ENCODE results near the gene FRMPD2.
"Not testable (repeated sequence)": the region's sequence is repeated elsewhere in the genome, so short reads cannot be mapped to it uniquely, and the experiment has no call there.

The FRMPD2 gene

DNA sequence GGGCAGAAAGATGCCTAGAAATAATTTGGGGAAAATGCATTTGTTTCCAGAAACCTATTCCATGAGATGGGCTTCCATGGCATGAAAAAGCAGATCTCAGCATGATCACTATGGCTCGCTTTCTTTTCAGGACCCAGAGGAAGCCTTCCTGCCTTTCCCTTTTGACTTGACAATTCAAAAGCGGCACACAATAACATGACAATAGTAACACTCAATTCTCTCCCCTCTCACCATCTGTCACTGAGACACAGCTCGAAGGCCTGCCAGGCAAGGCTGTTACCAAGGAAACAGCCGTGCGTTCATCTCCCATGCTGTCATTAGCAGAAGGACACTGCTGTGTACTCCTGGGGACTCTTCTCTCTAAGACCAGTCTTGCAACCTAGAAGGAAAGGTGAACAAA, 101.8 kb downstream of the FRMPD2 start:
- H3K4me3 ChIP-seq (ENCODE audit: control insufficient read depth in 1 of 7, extremely low read depth in 1 of 7, insufficient read depth in 4 of 7, low read depth in 2 of 7, low read length in 6 of 7); H3K36me3 ChIP-seq (ENCODE audit: control insufficient read depth in 4 of 4, insufficient read depth in 4 of 4, low read length in 3 of 4); H3K27me3 ChIP-seq (replicated peaks in 2 of 5; ENCODE audit: control insufficient read depth in 4 of 5, insufficient read depth in 5 of 5, low read length in 4 of 5); CTCF ChIA-PET; H3K4me1 ChIP-seq (ENCODE audit: control extremely low read depth in 1 of 4, control insufficient read depth in 4 of 4, insufficient read depth in 4 of 4, low read length in 3 of 4); H3K27ac ChIP-seq (ENCODE audit: insufficient read depth in 1 of 2, low read depth in 1 of 2, low read length in 2 of 2, poor library complexity in 1 of 2, severe bottlenecking in 2 of 2); DNase-seq; POLR2A ChIA-PET; H3K9me3 ChIP-seq (ENCODE audit: control extremely low read depth in 1 of 5, control insufficient read depth in 4 of 5, insufficient read depth in 2 of 5, low read depth in 1 of 5, low read length in 4 of 5): not testable (repeated sequence)
- 100% methylated on average over 1 of the region's 5 CpGs for WGBS (ENCODE audit: insufficient coverage)

DNA sequence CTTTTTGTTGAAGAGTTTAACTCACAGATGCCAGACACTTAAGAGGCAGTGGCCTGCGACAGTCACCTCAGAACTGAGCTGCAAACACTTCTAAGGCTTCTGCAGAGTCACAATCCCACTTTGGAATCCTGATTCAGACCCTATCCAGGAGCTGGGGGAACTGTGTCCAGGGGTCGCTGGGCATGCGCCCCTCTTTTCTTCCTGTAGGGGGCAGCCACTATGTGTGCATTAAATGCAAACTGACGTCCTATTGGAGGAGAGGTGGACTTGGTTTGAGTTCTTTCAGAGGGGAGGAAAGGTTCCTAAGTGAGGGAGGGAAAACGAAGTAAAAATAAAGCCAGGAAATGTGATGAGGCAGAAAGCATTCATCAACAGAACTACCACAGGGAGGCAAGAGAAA, 113.8 kb downstream of the FRMPD2 start:
- H3K9me3 ChIP-seq (ENCODE audit: control extremely low read depth in 1 of 5, control insufficient read depth in 4 of 5, insufficient read depth in 2 of 5, low read depth in 1 of 5, low read length in 4 of 5); CTCF ChIA-PET; H3K4me1 ChIP-seq (ENCODE audit: control extremely low read depth in 1 of 4, control insufficient read depth in 4 of 4, insufficient read depth in 4 of 4, low read length in 3 of 4); H3K27me3 ChIP-seq (replicated peaks in 2 of 5; ENCODE audit: control insufficient read depth in 4 of 5, insufficient read depth in 5 of 5, low read length in 4 of 5); H3K4me3 ChIP-seq (ENCODE audit: control insufficient read depth in 1 of 7, extremely low read depth in 1 of 7, insufficient read depth in 4 of 7, low read depth in 2 of 7, low read length in 6 of 7); DNase-seq; POLR2A ChIA-PET; H3K36me3 ChIP-seq (ENCODE audit: control insufficient read depth in 4 of 4, insufficient read depth in 4 of 4, low read length in 3 of 4); H3K27ac ChIP-seq (ENCODE audit: insufficient read depth in 1 of 2, low read depth in 1 of 2, low read length in 2 of 2, poor library complexity in 1 of 2, severe bottlenecking in 2 of 2): not testable (repeated sequence)
- no CpG with 5 or more reads among the region's 5 CpGs for WGBS (ENCODE audit: insufficient coverage)

DNA sequence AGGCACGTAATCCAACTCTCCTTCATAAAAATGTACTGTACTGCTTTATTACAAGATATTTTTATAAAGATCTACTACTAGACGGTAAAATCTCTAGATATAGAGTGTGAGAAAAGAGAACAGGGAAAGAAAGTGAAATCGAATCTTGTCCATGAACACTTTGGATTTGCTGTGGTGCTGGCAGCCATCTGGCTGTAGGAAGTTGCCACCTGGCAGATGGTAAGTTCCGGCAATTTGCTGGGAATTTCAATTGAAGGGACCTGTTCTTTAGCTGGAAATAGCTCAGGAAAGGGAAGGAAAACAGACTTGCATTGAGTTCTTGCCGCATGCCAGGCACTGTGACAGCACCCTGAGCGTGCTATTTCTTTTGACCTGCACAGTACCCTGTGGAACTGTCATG, 114.3 kb downstream of the FRMPD2 start:
- H3K27me3 ChIP-seq (replicated peaks in 2 of 5; ENCODE audit: control insufficient read depth in 4 of 5, insufficient read depth in 5 of 5, low read length in 4 of 5); H3K27ac ChIP-seq (ENCODE audit: insufficient read depth in 1 of 2, low read depth in 1 of 2, low read length in 2 of 2, poor library complexity in 1 of 2, severe bottlenecking in 2 of 2); CTCF ChIA-PET; H3K4me1 ChIP-seq (ENCODE audit: control extremely low read depth in 1 of 4, control insufficient read depth in 4 of 4, insufficient read depth in 4 of 4, low read length in 3 of 4); H3K4me3 ChIP-seq (ENCODE audit: control insufficient read depth in 1 of 7, extremely low read depth in 1 of 7, insufficient read depth in 4 of 7, low read depth in 2 of 7, low read length in 6 of 7); POLR2A ChIA-PET; H3K9me3 ChIP-seq (ENCODE audit: control extremely low read depth in 1 of 5, control insufficient read depth in 4 of 5, insufficient read depth in 2 of 5, low read depth in 1 of 5, low read length in 4 of 5); DNase-seq; H3K36me3 ChIP-seq (ENCODE audit: control insufficient read depth in 4 of 4, insufficient read depth in 4 of 4, low read length in 3 of 4): not testable (repeated sequence)
- no CpG with 5 or more reads among the region's 6 CpGs for WGBS (ENCODE audit: insufficient coverage)

DNA sequence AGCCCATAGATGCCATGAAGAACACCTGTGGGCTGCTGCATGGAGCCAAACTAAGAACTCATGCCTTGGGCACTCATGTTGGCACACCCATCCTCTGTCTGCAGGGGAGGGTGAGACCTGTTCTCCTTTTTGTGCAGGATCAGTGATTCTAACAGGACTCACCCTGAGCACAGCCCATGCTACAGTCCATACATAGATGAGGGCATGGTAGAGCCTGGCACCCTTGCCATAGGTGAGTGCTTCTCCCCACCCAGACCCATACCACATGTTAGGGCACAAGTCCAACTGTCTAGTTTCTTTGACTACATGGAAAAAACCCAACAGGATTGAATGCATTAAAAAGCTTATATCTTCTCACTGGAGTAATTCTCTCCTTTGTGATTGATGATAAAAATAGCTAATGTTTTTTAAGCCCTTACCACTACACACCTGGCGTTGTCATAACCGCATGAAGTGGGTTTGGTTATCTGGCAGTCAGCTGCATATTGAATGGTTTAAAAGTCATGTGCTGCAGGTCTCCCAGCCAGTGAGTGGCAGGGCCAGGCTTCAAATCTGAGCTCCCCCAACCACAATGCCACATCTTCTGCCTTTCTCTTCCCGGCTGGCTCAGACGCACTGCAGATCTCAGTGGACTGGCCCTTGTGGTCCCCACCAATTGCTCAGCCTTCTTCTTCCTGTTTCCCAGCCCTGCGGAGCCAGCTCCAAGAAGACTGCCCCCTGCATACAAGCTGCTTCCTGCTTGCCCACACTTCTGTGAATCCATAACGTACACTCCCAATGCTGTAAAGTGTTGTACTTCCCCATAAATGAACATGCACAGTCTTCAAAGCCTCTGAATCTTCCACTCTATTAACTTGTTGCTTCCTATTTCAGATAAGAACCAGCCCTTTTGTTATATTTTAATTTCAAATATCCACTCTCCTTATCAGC, 120.0 kb downstream of the FRMPD2 start:
- POLR2A ChIA-PET; H3K36me3 ChIP-seq (ENCODE audit: control insufficient read depth in 4 of 4, insufficient read depth in 4 of 4, low read length in 3 of 4); H3K9me3 ChIP-seq (ENCODE audit: control extremely low read depth in 1 of 5, control insufficient read depth in 4 of 5, insufficient read depth in 2 of 5, low read depth in 1 of 5, low read length in 4 of 5); H3K4me1 ChIP-seq (ENCODE audit: control extremely low read depth in 1 of 4, control insufficient read depth in 4 of 4, insufficient read depth in 4 of 4, low read length in 3 of 4); H3K4me3 ChIP-seq (ENCODE audit: control insufficient read depth in 1 of 7, extremely low read depth in 1 of 7, insufficient read depth in 4 of 7, low read depth in 2 of 7, low read length in 6 of 7); CTCF ChIA-PET; H3K27me3 ChIP-seq (replicated peaks in 2 of 5; ENCODE audit: control insufficient read depth in 4 of 5, insufficient read depth in 5 of 5, low read length in 4 of 5); H3K27ac ChIP-seq (ENCODE audit: insufficient read depth in 1 of 2, low read depth in 1 of 2, low read length in 2 of 2, poor library complexity in 1 of 2, severe bottlenecking in 2 of 2): not testable (repeated sequence)
- 0% methylated on average over 1 of the region's 6 CpGs for WGBS (ENCODE audit: insufficient coverage)
- DNase-seq: peak in 2 of 3 donors; percentile 85 to 88

DNA sequence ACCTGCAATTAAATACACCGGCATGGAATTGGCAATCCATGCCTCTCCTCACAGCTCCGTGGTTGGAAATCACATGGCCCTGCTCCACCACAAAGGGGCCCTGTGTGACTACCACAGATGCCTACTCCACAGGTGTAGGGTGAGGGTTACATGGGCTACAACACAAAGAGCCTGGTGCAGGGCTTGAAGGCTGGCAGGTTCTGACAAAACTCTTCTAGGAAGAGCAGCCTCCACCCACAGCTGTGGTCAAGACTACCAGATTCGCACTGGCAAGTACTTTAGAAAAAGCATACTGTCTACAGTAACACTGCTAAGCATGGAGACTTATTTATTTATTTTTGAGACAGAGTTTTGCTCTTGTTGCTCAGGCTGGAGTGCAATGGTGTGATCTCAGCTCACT, 126.9 kb downstream of the FRMPD2 start:
- H3K27me3 ChIP-seq (replicated peaks in 2 of 5; ENCODE audit: control insufficient read depth in 4 of 5, insufficient read depth in 5 of 5, low read length in 4 of 5); H3K9me3 ChIP-seq (ENCODE audit: control extremely low read depth in 1 of 5, control insufficient read depth in 4 of 5, insufficient read depth in 2 of 5, low read depth in 1 of 5, low read length in 4 of 5); CTCF ChIA-PET; POLR2A ChIA-PET; H3K36me3 ChIP-seq (ENCODE audit: control insufficient read depth in 4 of 4, insufficient read depth in 4 of 4, low read length in 3 of 4); H3K4me1 ChIP-seq (ENCODE audit: control extremely low read depth in 1 of 4, control insufficient read depth in 4 of 4, insufficient read depth in 4 of 4, low read length in 3 of 4); H3K4me3 ChIP-seq (ENCODE audit: control insufficient read depth in 1 of 7, extremely low read depth in 1 of 7, insufficient read depth in 4 of 7, low read depth in 2 of 7, low read length in 6 of 7); H3K27ac ChIP-seq (ENCODE audit: insufficient read depth in 1 of 2, low read depth in 1 of 2, low read length in 2 of 2, poor library complexity in 1 of 2, severe bottlenecking in 2 of 2); DNase-seq: not testable (repeated sequence)
- WGBS (ENCODE audit: insufficient coverage): no CpG with 5 or more reads among the region's 3 CpGs

DNA sequence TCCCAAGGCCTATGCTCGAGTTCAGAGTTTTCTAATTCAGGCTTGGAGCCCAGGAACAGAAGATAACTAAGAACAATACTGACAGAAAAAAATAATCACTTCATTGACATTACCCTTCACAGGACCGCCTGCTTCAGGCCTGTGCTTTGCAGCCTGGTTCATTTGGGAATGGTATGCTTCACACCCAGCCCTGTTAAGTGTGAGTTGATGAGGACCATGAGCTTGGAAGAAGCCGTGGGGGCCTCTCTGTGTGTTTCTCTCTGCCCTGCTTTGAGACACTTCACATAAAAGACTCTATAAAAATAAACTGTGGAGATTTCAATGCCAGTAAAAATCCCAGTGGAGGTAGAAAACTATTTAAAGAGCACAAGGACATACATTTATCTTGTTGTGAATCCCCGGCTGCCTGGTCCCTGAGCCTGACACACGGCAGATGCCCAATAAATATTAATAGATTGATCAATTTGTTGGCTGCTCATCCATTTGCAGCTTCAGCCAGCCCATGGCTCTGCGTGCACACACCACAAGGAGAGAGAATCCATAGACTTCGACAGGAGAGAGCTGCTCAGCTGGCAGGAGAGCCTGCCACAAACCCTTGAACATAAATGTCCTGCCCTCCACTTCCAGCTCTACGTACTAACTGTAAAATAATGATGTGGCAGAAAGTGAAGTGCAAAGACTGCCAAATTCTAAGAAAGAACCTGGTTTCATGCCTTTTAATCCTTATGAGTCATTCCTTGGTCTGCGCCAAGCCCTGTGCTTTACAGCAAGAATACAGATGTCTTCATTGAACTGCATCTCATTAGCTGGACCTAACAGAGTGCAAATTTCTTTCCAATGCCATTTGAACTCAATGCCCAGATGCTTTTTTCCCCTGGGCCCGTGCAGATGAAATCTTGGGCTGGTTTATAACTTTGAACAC, 130.5 kb downstream of the FRMPD2 start:
- H3K4me3 ChIP-seq (ENCODE audit: control insufficient read depth in 1 of 7, extremely low read depth in 1 of 7, insufficient read depth in 4 of 7, low read depth in 2 of 7, low read length in 6 of 7); POLR2A ChIA-PET; H3K27me3 ChIP-seq (replicated peaks in 2 of 5; ENCODE audit: control insufficient read depth in 4 of 5, insufficient read depth in 5 of 5, low read length in 4 of 5); H3K36me3 ChIP-seq (ENCODE audit: control insufficient read depth in 4 of 4, insufficient read depth in 4 of 4, low read length in 3 of 4); CTCF ChIA-PET; DNase-seq; H3K4me1 ChIP-seq (ENCODE audit: control extremely low read depth in 1 of 4, control insufficient read depth in 4 of 4, insufficient read depth in 4 of 4, low read length in 3 of 4); H3K27ac ChIP-seq (ENCODE audit: insufficient read depth in 1 of 2, low read depth in 1 of 2, low read length in 2 of 2, poor library complexity in 1 of 2, severe bottlenecking in 2 of 2); H3K9me3 ChIP-seq (ENCODE audit: control extremely low read depth in 1 of 5, control insufficient read depth in 4 of 5, insufficient read depth in 2 of 5, low read depth in 1 of 5, low read length in 4 of 5): not testable (repeated sequence)
- WGBS (ENCODE audit: insufficient coverage): no CpG with 5 or more reads among the region's 10 CpGs

- POLR2A ChIA-PET; H3K27ac ChIP-seq (ENCODE audit: insufficient read depth in 1 of 2, low read depth in 1 of 2, low read length in 2 of 2, poor library complexity in 1 of 2, severe bottlenecking in 2 of 2); H3K9me3 ChIP-seq (ENCODE audit: control extremely low read depth in 1 of 5, control insufficient read depth in 4 of 5, insufficient read depth in 2 of 5, low read depth in 1 of 5, low read length in 4 of 5); DNase-seq; H3K4me1 ChIP-seq (ENCODE audit: control extremely low read depth in 1 of 4, control insufficient read depth in 4 of 4, insufficient read depth in 4 of 4, low read length in 3 of 4); H3K4me3 ChIP-seq (ENCODE audit: control insufficient read depth in 1 of 7, extremely low read depth in 1 of 7, insufficient read depth in 4 of 7, low read depth in 2 of 7, low read length in 6 of 7); CTCF ChIA-PET; H3K27me3 ChIP-seq (replicated peaks in 2 of 5; ENCODE audit: control insufficient read depth in 4 of 5, insufficient read depth in 5 of 5, low read length in 4 of 5); H3K36me3 ChIP-seq (ENCODE audit: control insufficient read depth in 4 of 4, insufficient read depth in 4 of 4, low read length in 3 of 4): not testable (repeated sequence)
- no CpG with 5 or more reads among the region's 3 CpGs for WGBS (ENCODE audit: insufficient coverage)
These were observed 133.5 kb downstream of the FRMPD2 start for GRCh38 chr10:48140949-48141348.

Data from common myeloid progenitor, CD34-positive (primary cell).